ENCODE measurements around the gene ACSM2B. TPM values are rescaled to one million over a fixed set of nuclear protein-coding genes. Genes with fewer than 3 reads are reported as not detected.
"Not testable (repeated sequence)": the region's sequence is repeated elsewhere in the genome, so short reads cannot be mapped to it uniquely, and the experiment has no call there.

Gene ACSM2B
- total RNA-seq, 2 donors from 2014 or later, result not detected

- ATAC-seq; H3K9me3 Mint-ChIP-seq; DNase-seq (ENCODE audit: low spot score in 2 of 2); H3K27ac Mint-ChIP-seq: not testable (repeated sequence)
- H3K36me3 Mint-ChIP-seq, result peaks cover 0 to 10% of the 10 kb centered on the region in 2 donors
Observed at GRCh38 chr16:20564218-20564617, 11.9 kb downstream of the ACSM2B start.

GRCh38 chr16:20555628-20556027 lies 20.5 kb downstream of the ACSM2B start:
- not testable (repeated sequence) for H3K9me3 Mint-ChIP-seq; H3K27ac Mint-ChIP-seq; H3K36me3 Mint-ChIP-seq; ATAC-seq; DNase-seq (ENCODE audit: low spot score in 2 of 2)

- H3K27ac Mint-ChIP-seq; H3K9me3 Mint-ChIP-seq; DNase-seq (ENCODE audit: low spot score in 2 of 2); H3K36me3 Mint-ChIP-seq: not testable (repeated sequence)
- ATAC-seq, result peak in 1 of 2 donors; percentile 63
Observed at GRCh38 chr16:20554689-20555088, 21.5 kb downstream of the ACSM2B start.

- DNase-seq (ENCODE audit: low spot score in 2 of 2); ATAC-seq; H3K27ac Mint-ChIP-seq; H3K9me3 Mint-ChIP-seq; H3K36me3 Mint-ChIP-seq: not testable (repeated sequence)
Observed at GRCh38 chr16:20553493-20553892, 22.7 kb downstream of the ACSM2B start.

GRCh38 chr16:20546951-20547350 lies 29.2 kb downstream of the ACSM2B start:
- not testable (repeated sequence) for H3K9me3 Mint-ChIP-seq; DNase-seq (ENCODE audit: low spot score in 2 of 2); H3K36me3 Mint-ChIP-seq; ATAC-seq; H3K27ac Mint-ChIP-seq

- not testable (repeated sequence) for ATAC-seq; DNase-seq (ENCODE audit: low spot score in 2 of 2); H3K9me3 Mint-ChIP-seq
Observed at GRCh38 chr16:20546278-20546853, 29.8 kb downstream of the ACSM2B start.

GRCh38 chr16:20540603-20541316 lies 35.4 kb downstream of the ACSM2B start:
- not testable (repeated sequence) for H3K36me3 Mint-ChIP-seq; ATAC-seq; H3K9me3 Mint-ChIP-seq; H3K27ac Mint-ChIP-seq; DNase-seq (ENCODE audit: low spot score in 2 of 2)

More at GRCh38 chr16:20546278-20546853, 29.8 kb downstream of the ACSM2B start:
- H3K27ac Mint-ChIP-seq, H3K36me3 Mint-ChIP-seq: not testable (repeated sequence)

- peak overlapping the region in 1 of 2 donors; percentile 29 for H3K27ac Mint-ChIP-seq
- H3K9me3 Mint-ChIP-seq, result no peaks in the 10 kb centered on the region
- no peak for ATAC-seq
- DNase-seq (ENCODE audit: low spot score in 2 of 2), result no peak
- no peaks in the 10 kb centered on the region for H3K36me3 Mint-ChIP-seq
Observed at GRCh38 chr16:20538687-20539086, 37.5 kb downstream of the ACSM2B start.

GRCh38 chr16:20538181-20538580 lies 38.0 kb downstream of the ACSM2B start:
- Mint-ChIP-seq H3K27ac (no peak overlapping the region), H3K9me3 (no peaks in the 10 kb centered on the region), H3K36me3 (no peaks in the 10 kb centered on the region)
- ATAC-seq (no peak), DNase-seq (ENCODE audit: low spot score in 2 of 2) (no peak)

- not testable (repeated sequence) for H3K9me3 Mint-ChIP-seq; ATAC-seq; H3K36me3 Mint-ChIP-seq; DNase-seq (ENCODE audit: low spot score in 2 of 2); H3K27ac Mint-ChIP-seq
Observed at GRCh38 chr16:20536669-20537068, 39.5 kb downstream of the ACSM2B start.

GRCh38 chr16:20532284-20532792 lies 43.8 kb downstream of the ACSM2B start:
- DNase-seq (ENCODE audit: low spot score in 2 of 2); H3K36me3 Mint-ChIP-seq; H3K9me3 Mint-ChIP-seq; H3K27ac Mint-ChIP-seq: not testable (repeated sequence)
- peak in 1 of 2 donors; percentile 47 for ATAC-seq

GRCh38 chr16:20531795-20532194 lies 44.4 kb downstream of the ACSM2B start:
- not testable (repeated sequence) for H3K9me3 Mint-ChIP-seq; H3K27ac Mint-ChIP-seq; H3K36me3 Mint-ChIP-seq; ATAC-seq; DNase-seq (ENCODE audit: low spot score in 2 of 2)

GRCh38 chr16:20520103-20520502 lies 56.1 kb downstream of the ACSM2B start:
- Mint-ChIP-seq H3K9me3 (peaks cover 0 to 3% of the 10 kb centered on the region in 2 donors), H3K36me3 (no peaks in the 10 kb centered on the region), H3K27ac (no peak overlapping the region)
- ATAC-seq, result no peak
- no peak for DNase-seq (ENCODE audit: low spot score in 2 of 2)

GRCh38 chr16:20519231-20519630 lies 56.9 kb downstream of the ACSM2B start:
- Mint-ChIP-seq H3K36me3 (no peaks in the 10 kb centered on the region), H3K27ac (no peak overlapping the region), H3K9me3 (peaks cover 0 to 6% of the 10 kb centered on the region in 2 donors)
- DNase-seq (ENCODE audit: low spot score in 2 of 2) (no peak), ATAC-seq (no peak)

GRCh38 chr16:20517149-20517548 lies 59.0 kb downstream of the ACSM2B start:
- no peaks in the 10 kb centered on the region for H3K36me3 Mint-ChIP-seq
- H3K9me3 Mint-ChIP-seq, result peaks cover 0 to 6% of the 10 kb centered on the region in 2 donors
- H3K27ac Mint-ChIP-seq, result no peak overlapping the region
- ATAC-seq (no peak), DNase-seq (ENCODE audit: low spot score in 2 of 2) (no peak)

- no peaks in the 10 kb centered on the region for H3K36me3 Mint-ChIP-seq
- ATAC-seq, result no peak
- no peak for DNase-seq (ENCODE audit: low spot score in 2 of 2)
- H3K27ac Mint-ChIP-seq, result no peak overlapping the region
- H3K9me3 Mint-ChIP-seq, result peaks cover 0 to 6% of the 10 kb centered on the region in 2 donors
Observed at GRCh38 chr16:20515688-20516090, 60.5 kb downstream of the ACSM2B start.

GRCh38 chr16:20510323-20510722 lies 65.8 kb downstream of the ACSM2B start:
- DNase-seq (ENCODE audit: low spot score in 2 of 2) (no peak), ATAC-seq (no peak)
- Mint-ChIP-seq H3K9me3 (peaks cover 8 to 18% of the 10 kb centered on the region in 2 donors), H3K36me3 (no peaks in the 10 kb centered on the region), H3K27ac (no peak overlapping the region)

GRCh38 chr16:20507280-20507679 lies 68.9 kb downstream of the ACSM2B start:
- ATAC-seq (no peak), DNase-seq (ENCODE audit: low spot score in 2 of 2) (no peak)
- Mint-ChIP-seq H3K27ac (no peak overlapping the region), H3K36me3 (no peaks in the 10 kb centered on the region), H3K9me3 (peaks cover 8 to 12% of the 10 kb centered on the region in 2 donors)
